Measurements from ENCODE around the gene SAP30. TPM values are rescaled to one million over a fixed set of nuclear protein-coding genes. Genes with fewer than 3 reads are reported as not detected.

SAP30 gene
- total and polyA plus RNA-seq, 10 of the 15 experiments (the other 5 are each of a cell fraction or from before 2014, with no cell fraction given), result 5.0 to 56.9 (median 23.6) TPM

- no peak for TF ChIP-seq ZBTB11 (CRISPR knock-in tag; IDR thresholded peaks at IDR 0.05)
- TF ChIP-seq ZNF622 (IDR thresholded peaks at IDR 0.05), result no peak
- TF ChIP-seq USF2 (IDR thresholded peaks at IDR 0.05; ENCODE audit: borderline replicate concordance, low read depth, low read length), result peak; percentile 49
- TF ChIP-seq RCOR1 (conservative IDR thresholded peaks at IDR 0.05; ENCODE audit: low read depth, low read length), result no peak
- TF ChIP-seq ESRRA (IDR thresholded peaks at IDR 0.05; ENCODE audit: low read length), result 0 out of 2 replicates have a peak, but pooled peaks have one; percentile 26
- peak; percentile 47; the same call in 1 of the 2 replicates for TF ChIP-seq NBN (IDR thresholded peaks at IDR 0.05)
- no peak for TF ChIP-seq SP1 (IDR thresholded peaks at IDR 0.05; ENCODE audit: low read depth, low read length)
- TF ChIP-seq SREBF1 (IDR thresholded peaks at IDR 0.05; ENCODE audit: low read length), result peak; percentile 85
- peak in 1 of 2 experiments; percentile 93; a peak in 2 of 3 replicates for TF ChIP-seq EGR1 (IDR thresholded peaks at IDR 0.05; ENCODE audit: borderline replicate concordance in 1 of 2, low read depth in 2 of 2, low read length in 2 of 2)
- TF ChIP-seq, protein P1, sequence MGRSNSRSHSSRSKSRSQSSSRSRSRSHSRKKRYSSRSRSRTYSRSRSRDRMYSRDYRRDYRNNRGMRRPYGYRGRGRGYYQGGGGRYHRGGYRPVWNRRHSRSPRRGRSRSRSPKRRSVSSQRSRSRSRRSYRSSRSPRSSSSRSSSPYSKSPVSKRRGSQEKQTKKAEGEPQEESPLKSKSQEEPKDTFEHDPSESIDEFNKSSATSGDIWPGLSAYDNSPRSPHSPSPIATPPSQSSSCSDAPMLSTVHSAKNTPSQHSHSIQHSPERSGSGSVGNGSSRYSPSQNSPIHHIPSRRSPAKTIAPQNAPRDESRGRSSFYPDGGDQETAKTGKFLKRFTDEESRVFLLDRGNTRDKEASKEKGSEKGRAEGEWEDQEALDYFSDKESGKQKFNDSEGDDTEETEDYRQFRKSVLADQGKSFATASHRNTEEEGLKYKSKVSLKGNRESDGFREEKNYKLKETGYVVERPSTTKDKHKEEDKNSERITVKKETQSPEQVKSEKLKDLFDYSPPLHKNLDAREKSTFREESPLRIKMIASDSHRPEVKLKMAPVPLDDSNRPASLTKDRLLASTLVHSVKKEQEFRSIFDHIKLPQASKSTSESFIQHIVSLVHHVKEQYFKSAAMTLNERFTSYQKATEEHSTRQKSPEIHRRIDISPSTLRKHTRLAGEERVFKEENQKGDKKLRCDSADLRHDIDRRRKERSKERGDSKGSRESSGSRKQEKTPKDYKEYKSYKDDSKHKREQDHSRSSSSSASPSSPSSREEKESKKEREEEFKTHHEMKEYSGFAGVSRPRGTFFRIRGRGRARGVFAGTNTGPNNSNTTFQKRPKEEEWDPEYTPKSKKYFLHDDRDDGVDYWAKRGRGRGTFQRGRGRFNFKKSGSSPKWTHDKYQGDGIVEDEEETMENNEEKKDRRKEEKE (IDR thresholded peaks at IDR 0.05), result no peak
- TF ChIP-seq MAX (IDR thresholded peaks at IDR 0.05; ENCODE audit: low read depth, low read length), result peak; percentile 94
- no peak for TF ChIP-seq SUZ12 (IDR thresholded peaks at IDR 0.05; ENCODE audit: unreplicated experiment)
- no peak; the same call in 1 of the 2 replicates for TF ChIP-seq EED (IDR thresholded peaks at IDR 0.05; ENCODE audit: low read depth)
- TF ChIP-seq MEF2B (IDR thresholded peaks at IDR 0.05; ENCODE audit: partially characterized antibody, poor library complexity, severe bottlenecking), result peak; percentile 6
- TF ChIP-seq, protein P2, sequence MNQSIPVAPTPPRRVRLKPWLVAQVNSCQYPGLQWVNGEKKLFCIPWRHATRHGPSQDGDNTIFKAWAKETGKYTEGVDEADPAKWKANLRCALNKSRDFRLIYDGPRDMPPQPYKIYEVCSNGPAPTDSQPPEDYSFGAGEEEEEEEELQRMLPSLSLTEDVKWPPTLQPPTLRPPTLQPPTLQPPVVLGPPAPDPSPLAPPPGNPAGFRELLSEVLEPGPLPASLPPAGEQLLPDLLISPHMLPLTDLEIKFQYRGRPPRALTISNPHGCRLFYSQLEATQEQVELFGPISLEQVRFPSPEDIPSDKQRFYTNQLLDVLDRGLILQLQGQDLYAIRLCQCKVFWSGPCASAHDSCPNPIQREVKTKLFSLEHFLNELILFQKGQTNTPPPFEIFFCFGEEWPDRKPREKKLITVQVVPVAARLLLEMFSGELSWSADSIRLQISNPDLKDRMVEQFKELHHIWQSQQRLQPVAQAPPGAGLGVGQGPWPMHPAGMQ (IDR thresholded peaks at IDR 0.05; ENCODE audit: borderline replicate concordance), result no peak
- TF ChIP-seq, protein P3, sequence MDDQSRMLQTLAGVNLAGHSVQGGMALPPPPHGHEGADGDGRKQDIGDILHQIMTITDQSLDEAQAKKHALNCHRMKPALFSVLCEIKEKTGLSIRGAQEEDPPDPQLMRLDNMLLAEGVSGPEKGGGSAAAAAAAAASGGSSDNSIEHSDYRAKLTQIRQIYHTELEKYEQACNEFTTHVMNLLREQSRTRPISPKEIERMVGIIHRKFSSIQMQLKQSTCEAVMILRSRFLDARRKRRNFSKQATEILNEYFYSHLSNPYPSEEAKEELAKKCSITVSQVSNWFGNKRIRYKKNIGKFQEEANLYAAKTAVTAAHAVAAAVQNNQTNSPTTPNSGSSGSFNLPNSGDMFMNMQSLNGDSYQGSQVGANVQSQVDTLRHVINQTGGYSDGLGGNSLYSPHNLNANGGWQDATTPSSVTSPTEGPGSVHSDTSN (IDR thresholded peaks at IDR 0.05; ENCODE audit: insufficient replicate concordance, low read depth, low read length), result no peak
- TF ChIP-seq BMI1 (IDR thresholded peaks at IDR 0.05; ENCODE audit: borderline replicate concordance), result no peak
- no peak for TF ChIP-seq KDM1A (IDR thresholded peaks at IDR 0.05; ENCODE audit: borderline replicate concordance)
- no peak for TF ChIP-seq ZZZ3 (IDR thresholded peaks at IDR 0.05; ENCODE audit: control insufficient read depth, insufficient read length, low read depth)
These were observed at the start of gene SAP30 (continued) for GRCh38 chr4:173370477-173371291.
